Pons (tissue), 1 donor: ENCODE results near the gene COMMD10.
"Not testable (repeated sequence)": the region's sequence is repeated elsewhere in the genome, so short reads cannot be mapped to it uniquely, and the experiment has no call there.

Source experiments
- DNase-seq: peaks from one replicate; pipeline ENCODE4 v3.0.0-alpha.2; 2016; ENCODE audit warnings: low spot score

COMMD10 gene

DNA sequence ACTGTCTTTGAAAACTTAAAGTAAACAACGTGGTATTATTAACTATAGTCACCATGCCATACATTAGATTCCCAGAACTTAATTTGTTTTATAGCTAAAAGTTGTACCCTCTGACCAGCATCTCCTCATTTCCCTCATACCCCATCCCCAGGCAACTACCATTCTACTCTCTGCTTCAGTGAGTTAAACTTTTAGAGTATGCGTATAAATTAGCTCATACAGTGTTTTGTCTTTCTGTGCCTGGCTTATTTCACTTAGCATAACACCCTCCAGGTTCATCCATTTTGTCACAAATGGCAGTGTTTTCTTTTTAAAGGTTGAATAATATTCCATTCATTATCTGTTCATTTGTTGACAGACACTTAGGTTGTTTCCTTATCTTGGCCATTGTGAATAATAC, 14.2 kb downstream of the COMMD10 start:
- DNase-seq, result no peak

- DNase-seq, result not testable (repeated sequence)
These were observed 20.1 kb downstream of the COMMD10 start for GRCh38 chr5:116104941-116105340.

DNA sequence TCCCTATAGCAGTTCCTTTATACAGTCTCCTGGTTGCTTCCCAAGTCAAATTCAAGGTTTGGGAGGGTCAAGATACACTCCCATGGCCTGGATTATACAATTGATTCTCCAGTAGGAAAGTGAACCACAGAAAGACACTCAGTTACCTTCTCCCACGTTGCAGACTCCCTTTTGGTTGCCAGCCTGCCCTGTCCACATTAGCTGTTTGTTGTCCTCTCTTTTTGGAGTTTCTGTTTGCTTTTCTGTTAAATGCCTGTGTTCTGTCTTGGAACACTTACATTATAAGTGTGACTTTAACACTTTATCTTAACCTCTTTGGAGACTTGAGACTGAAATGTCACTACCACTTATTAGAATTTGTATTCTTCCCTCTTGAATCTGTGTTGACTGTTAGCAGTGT, 30.3 kb downstream of the COMMD10 start:
- DNase-seq, result no peak

- DNase-seq, result no peak
These were observed 45.6 kb downstream of the COMMD10 start for GRCh38 chr5:116130471-116130870.

DNA sequence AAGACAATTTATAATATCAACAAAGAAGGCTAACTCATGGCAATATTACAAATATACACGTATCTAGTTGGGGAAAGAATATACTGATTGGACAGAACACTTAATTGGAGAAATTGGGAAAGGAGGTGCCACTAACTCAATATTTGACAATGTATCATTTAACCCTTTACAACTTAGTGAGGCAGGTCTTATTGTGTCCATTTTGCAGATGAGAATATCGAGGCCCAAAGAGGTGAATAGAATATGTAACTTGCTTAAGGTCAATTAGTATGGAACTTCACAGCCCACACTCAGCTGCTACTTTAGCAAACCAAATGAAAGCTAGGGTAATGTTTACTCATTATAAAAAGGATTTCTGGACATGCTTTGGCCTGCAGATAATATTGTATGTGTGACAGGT, 46.2 kb downstream of the COMMD10 start:
- DNase-seq, result no peak

DNA sequence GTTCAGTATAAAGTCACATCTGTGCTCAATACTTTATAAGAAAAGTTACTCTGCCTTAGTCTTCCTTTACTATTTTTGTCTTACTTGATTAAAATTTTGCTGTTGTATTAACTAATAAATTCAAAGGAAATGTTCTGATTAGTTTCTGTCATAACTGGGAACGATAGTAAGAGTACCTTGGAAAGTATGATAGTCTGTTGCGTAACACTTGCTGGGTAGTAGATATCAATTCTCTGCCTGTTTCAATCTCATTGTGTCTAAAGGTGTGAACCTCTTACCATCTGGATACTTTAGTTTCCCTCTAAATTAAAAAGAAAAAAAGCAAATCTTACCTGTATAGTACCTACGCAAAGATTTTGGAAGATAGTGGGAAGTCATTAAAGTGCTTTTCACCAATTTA, 48.5 kb downstream of the COMMD10 start:
- no peak for DNase-seq

- DNase-seq, result no peak
These were observed 50.5 kb downstream of the COMMD10 start for GRCh38 chr5:116135344-116135743.

DNA sequence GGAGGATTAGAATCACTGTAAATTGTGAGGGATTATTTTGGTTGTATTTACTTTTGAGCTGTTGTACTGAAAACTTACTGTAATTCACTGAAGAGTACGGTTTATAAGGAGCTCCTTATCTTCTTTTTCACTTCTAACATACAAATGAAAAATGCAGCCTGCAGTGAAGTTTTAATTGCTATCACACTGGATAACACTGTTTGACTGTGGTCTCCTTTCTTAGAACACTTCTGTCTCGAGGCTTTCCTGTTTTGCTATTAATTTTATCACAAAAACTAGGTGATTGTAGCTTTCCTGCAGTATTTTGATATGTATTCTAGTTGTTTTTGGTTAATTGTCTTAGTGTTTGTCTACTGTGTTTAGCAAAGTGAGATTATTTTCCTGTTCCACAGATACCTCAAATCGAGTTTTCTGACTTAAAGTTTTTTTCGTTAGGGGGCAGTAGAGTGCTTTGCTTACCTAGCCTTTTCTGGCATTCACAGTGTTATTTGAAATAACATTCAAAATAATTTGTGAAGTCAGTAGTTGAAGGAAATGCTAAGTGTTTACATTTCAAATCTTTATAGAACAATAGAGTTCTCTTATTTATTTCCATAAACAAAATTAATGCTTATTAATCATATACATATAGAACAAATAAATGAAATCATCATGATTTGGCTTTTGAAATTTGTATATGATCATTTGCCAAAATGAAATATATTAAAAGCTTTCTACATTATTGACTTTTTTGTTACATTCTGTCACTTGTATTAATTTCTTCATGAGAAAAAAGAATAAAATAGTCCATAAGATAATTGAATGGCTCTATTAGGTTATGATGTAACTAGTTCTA, 52.9 kb downstream of the COMMD10 start:
- DNase-seq, result peak; percentile 88

DNA sequence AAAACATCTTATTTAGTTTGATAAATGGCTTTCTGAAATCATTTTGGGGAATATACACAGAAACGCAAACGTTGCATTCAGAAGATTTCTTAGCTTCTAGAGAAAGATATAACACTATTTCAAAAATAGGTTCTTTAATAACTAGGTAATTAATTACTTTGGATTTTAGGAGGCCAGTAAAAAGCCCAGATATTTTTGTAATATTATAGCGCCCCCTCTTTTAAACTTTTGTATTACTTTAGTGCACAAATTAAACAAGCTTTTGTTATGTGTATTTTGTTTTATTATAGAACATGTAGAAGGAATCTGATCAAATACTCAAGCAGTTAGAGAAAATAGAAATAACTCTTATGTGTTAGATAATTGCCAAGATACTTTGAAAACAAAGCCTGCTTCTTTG, 57.7 kb downstream of the COMMD10 start:
- no peak for DNase-seq

GRCh38 chr5:116144103-116144502, 59.3 kb downstream of the COMMD10 start:
- no peak for DNase-seq

DNA sequence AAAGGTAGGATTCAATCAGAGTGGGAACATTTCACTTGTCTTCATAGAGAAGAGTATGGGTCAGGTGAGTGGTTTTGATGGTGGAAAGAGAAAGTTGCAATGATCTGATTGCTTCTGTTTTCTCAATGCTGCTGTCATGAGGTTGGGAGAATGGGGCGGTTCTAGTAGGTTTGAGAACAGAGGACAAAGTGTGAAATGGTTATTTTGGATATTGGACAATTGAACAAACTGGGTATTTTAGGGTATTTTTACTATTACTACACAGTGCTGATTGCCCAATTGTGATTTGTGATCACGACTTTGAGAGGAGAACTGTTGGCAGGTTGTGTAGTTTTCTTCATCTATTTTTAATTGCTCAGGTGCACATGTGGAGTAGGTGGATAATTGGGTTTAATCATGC, 60.2 kb downstream of the COMMD10 start:
- DNase-seq, result no peak

- DNase-seq, result no peak
These were observed 60.6 kb downstream of the COMMD10 start for GRCh38 chr5:116145416-116145815.

GRCh38 chr5:116152169-116152568, 67.3 kb downstream of the COMMD10 start:
- no peak for DNase-seq

DNA sequence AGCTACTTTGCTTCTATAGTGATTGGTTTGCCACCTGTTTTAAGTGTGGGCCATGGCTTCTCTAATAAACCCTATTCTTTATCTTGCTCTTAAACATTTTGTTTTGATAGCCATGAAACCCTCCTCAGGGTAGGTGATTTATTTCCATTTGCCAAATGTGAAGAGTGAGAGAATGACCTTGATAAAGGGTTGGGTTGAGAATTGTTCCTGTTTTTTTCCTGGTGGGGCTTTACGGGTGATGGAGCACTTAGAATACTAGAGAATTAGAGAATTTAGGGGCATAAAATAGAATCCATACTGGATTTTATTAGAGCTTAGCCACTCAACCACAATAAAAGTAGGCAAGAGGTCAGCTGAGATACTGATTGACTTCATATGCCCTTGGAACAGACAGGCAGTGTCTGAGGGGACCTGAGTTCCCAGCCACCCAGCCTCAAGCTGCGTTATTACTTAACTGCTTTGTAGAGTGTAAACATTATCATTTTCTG, 68.9 kb downstream of the COMMD10 start:
- DNase-seq, result no peak

GRCh38 chr5:116154252-116154651, 69.4 kb downstream of the COMMD10 start:
- DNase-seq, result no peak

DNA sequence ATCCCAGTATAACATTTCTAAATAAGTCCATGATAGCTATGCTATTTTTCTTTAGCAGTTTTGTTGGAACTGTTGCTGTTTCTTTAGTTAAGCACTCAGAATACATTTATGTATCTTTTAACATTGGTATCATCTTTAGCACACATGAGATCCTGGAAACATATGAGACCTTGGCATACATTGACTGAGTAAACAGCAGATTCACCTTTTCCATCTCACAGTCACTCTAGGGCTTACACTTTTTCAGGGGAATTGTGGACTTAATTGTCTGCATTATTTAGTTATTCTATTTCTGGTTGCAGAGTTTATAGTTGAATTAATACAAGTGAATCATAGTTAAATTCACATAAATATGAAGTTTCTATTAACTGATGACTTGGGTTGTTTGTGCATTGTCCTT, 70.1 kb downstream of the COMMD10 start:
- no peak for DNase-seq

DNA sequence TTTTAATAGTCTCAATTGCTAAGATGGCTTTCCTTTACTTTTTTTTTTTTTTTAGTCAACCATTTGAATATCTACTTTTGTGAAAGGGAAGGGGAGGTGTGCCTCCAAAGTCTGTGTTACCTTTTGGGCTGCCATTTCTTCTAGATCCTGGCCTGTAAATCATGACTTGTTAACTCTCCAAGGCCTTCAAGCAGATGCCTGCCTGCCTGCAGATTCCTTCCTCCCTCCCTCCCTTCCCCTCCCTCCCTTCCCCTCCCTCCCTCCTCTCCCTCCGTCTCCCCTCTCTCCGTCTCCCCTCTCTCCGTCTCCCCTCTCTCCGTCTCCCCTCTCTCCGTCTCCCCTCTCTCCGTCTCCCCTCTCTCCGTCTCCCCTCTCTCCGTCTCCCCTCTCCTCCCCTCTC, 73.1 kb downstream of the COMMD10 start:
- DNase-seq, result no peak

DNA sequence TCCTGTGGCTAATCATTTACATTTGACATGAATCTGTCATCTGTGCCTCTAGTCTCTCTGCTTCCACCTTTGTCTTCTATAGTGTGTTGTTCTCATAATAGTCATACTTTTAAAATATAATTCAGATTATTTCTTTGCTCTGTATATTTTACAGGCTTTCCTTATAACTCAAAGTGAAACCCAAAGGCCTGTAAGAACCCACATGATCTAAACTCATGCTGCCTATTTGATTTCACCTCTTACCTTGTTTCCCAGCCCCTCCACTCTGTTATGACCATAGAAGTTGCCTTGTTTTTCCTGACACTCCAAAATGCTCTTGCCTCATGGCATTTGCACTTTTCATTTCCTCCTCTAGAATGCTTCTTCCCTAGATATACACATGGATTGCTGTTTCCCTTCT, 74.2 kb downstream of the COMMD10 start:
- DNase-seq, result no peak

- DNase-seq, result no peak
These were observed 89.3 kb downstream of the COMMD10 start for GRCh38 chr5:116174111-116174510.

DNA sequence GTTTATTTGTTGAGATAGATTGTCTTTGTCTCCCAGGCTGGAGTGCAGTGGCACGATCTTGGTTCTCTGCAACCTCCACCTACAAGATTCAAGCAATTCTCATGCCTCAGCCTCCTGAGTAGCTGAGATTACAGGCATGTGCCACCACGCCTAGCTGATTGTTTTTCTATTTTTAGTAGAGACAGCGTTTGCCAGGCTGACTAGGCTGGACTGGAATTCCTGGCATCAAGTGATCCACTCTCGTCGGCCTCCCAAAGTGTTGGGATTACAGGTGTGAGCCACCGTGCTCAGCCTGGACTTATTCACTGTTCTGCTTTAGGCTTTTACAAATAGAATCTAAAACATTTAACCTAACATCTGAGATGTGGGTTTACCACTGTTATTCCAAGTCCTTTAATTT, 91.3 kb downstream of the COMMD10 start:
- DNase-seq, result no peak

GRCh38 chr5:116178925-116179324, 94.1 kb downstream of the COMMD10 start:
- DNase-seq, result no peak

DNA sequence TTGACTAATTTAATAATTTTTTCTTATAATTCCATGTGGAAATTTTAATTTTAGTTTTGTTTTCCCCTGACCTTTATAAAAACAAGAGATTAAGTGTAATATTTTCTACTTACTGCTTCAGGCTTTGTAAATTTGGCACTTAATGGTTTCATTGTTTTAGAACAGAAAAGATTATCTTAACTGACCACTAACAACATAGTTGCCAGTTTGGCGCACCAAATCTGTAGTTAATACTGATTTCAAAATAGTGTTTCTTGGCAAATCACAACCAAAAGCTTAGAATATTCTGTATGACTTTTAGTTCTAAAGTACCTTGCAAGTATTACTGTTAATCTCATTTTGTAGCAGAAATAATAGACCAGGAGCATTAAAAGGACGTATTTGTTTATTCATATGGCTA, 124.3 kb downstream of the COMMD10 start:
- no peak for DNase-seq

DNA sequence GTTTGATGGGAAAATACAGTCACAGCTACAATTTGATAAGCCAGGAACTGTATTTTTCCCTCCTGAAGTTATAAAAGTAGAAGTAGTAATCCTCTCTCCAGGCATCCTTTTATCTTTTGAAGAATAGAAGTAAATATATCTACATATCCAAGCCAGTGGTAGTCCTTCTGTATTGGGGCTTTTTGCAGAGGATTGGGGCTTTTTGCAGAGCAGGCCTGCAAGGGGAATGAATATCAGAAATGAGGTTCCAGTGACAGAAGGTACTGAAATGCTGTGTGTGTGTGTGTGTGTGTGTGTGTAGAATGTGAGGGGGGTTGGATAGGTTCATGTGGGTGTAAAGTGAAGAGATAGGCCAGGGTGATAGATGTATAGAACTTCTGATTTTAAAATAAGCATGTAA, 127.4 kb downstream of the COMMD10 start:
- no peak for DNase-seq

DNA sequence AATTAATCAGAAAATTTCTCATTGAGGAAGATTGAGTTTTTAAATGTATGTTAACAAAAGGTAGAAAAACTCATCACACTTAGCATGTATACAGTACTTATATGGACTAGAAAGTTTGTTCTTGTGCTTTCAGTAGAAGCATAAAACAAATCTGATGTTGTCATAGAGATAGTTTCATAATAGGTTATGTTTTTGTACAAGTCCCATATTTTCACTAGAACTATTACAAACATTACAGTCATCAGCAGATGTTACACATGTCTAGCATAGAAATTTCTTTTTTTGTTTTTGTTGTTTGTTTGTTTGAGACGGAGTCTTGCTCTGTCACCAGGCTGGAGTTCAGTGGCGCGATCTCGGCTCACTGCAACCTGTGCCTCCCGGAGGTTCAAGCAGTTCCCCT, 131.4 kb downstream of the COMMD10 start:
- DNase-seq, result no peak
